ENCODE results near the gene OPRPN.

The OPRPN gene

DNA sequence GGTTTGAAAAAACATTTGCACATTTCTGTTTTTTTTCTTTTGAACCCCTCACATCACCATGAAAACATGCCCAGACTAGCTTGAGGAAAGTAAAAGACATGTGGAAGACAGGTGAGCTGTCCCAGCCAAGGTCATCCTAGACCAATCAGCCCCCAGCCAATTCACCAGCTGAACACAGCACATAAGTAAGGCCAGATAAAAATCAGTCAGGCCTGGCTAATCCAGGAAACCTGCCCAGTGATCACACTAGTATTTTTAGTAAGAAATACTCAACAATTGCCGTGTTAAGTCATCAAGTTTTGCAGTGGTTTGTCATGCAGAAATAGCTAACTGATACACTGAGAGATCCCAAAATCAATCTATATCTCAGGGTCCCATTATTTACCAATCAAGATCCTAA lies 41.6 kb upstream of the OPRPN start (continued):
- TF ChIP-seq, protein P1, sequence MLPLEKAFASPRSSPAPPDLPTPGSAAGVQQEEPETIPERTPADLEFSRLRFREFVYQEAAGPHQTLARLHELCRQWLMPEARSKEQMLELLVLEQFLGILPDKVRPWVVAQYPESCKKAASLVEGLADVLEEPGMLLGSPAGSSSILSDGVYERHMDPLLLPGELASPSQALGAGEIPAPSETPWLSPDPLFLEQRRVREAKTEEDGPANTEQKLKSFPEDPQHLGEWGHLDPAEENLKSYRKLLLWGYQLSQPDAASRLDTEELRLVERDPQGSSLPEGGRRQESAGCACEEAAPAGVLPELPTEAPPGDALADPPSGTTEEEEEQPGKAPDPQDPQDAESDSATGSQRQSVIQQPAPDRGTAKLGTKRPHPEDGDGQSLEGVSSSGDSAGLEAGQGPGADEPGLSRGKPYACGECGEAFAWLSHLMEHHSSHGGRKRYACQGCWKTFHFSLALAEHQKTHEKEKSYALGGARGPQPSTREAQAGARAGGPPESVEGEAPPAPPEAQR (tag by site-specific recombination; IDR thresholded peaks at IDR 0.05): no peak

DNA sequence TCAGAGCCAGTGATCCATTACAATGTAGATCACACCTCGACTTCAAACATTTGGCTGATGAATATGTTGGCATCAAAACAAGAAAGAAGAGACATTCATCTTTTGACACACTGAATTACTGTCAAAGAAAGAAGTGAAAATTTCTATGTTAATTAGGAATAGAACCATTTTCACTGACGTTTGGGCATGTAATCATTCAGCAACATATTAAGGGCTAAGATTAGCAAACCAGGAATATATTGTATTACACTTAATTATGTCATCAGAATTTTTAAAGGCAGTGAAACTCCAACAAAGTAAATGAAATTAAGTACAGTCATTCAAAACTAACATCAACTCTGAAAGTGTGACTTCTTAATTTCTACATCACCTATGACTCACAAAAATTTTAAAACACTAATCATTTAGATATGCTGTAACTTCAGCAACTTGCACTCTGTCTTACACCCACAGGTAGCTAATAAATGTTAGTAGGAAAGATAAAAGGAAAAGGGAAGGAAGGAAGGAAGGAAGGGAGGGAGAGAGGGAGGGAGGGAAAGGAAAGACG lies 38.6 kb upstream of the OPRPN start:
- H3K4me3 ChIP-seq (ENCODE audit: low read depth, low read length): no peak overlapping the region
- no peaks in the 10 kb centered on the region for H3K4me1 ChIP-seq (ENCODE audit: control insufficient read depth, insufficient read depth, low read length)
- H3K9me3 ChIP-seq (ENCODE audit: control insufficient read depth, insufficient read depth, low read depth, low read length): no peaks in the 10 kb centered on the region
- TF ChIP-seq ZNF341 (tag by site-specific recombination; IDR thresholded peaks at IDR 0.05; ENCODE audit: low read depth) (no peak), ZNF658 (tag by site-specific recombination; IDR thresholded peaks at IDR 0.05) (no peak), ZXDB (tag by site-specific recombination; IDR thresholded peaks at IDR 0.05) (no peak), IKZF3 (tag by site-specific recombination; IDR thresholded peaks at IDR 0.05) (no peak), ZNF274 (IDR thresholded peaks at IDR 0.05; ENCODE audit: low read length) (no peak), ZNF274 (tag by site-specific recombination; IDR thresholded peaks at IDR 0.05; ENCODE audit: borderline replicate concordance) (no peak), ZNF837 (tag by site-specific recombination; IDR thresholded peaks at IDR 0.05) (no peak), PRDM1 (tag by site-specific recombination; IDR thresholded peaks at IDR 0.05) (no peak), ZFHX2 (tag by site-specific recombination; conservative IDR thresholded peaks at IDR 0.05) (no peak), ZNF473 (tag by site-specific recombination; IDR thresholded peaks at IDR 0.05) (no peak)
- TF ChIP-seq, protein P2, sequence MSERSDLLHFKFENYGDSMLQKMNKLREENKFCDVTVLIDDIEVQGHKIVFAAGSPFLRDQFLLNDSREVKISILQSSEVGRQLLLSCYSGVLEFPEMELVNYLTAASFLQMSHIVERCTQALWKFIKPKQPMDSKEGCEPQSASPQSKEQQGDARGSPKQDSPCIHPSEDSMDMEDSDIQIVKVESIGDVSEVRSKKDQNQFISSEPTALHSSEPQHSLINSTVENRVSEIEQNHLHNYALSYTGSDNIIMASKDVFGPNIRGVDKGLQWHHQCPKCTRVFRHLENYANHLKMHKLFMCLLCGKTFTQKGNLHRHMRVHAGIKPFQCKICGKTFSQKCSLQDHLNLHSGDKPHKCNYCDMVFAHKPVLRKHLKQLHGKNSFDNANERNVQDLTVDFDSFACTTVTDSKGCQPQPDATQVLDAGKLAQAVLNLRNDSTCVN (tag by site-specific recombination; optimal IDR thresholded peaks at IDR 0.05): no peak
- TF ChIP-seq, protein P3, sequence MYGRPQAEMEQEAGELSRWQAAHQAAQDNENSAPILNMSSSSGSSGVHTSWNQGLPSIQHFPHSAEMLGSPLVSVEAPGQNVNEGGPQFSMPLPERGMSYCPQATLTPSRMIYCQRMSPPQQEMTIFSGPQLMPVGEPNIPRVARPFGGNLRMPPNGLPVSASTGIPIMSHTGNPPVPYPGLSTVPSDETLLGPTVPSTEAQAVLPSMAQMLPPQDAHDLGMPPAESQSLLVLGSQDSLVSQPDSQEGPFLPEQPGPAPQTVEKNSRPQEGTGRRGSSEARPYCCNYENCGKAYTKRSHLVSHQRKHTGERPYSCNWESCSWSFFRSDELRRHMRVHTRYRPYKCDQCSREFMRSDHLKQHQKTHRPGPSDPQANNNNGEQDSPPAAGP (tag by site-specific recombination; IDR thresholded peaks at IDR 0.05): no peak
- TF ChIP-seq, protein P4, sequence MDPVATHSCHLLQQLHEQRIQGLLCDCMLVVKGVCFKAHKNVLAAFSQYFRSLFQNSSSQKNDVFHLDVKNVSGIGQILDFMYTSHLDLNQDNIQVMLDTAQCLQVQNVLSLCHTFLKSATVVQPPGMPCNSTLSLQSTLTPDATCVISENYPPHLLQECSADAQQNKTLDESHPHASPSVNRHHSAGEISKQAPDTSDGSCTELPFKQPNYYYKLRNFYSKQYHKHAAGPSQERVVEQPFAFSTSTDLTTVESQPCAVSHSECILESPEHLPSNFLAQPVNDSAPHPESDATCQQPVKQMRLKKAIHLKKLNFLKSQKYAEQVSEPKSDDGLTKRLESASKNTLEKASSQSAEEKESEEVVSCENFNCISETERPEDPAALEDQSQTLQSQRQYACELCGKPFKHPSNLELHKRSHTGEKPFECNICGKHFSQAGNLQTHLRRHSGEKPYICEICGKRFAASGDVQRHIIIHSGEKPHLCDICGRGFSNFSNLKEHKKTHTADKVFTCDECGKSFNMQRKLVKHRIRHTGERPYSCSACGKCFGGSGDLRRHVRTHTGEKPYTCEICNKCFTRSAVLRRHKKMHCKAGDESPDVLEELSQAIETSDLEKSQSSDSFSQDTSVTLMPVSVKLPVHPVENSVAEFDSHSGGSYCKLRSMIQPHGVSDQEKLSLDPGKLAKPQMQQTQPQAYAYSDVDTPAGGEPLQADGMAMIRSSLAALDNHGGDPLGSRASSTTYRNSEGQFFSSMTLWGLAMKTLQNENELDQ (tag by site-specific recombination; IDR thresholded peaks at IDR 0.05; ENCODE audit: low read depth): no peak
- H3K27ac ChIP-seq (ENCODE audit: extremely low read depth, low read depth, low read length): no peak overlapping the region
- POLR2A ChIA-PET: no interaction called here
- H3K36me3 ChIP-seq (ENCODE audit: control insufficient read depth in 2 of 2, insufficient read depth in 1 of 2, low read length in 2 of 2): no peaks in the 10 kb centered on the region
- CTCF ChIA-PET: no interaction called here

DNA sequence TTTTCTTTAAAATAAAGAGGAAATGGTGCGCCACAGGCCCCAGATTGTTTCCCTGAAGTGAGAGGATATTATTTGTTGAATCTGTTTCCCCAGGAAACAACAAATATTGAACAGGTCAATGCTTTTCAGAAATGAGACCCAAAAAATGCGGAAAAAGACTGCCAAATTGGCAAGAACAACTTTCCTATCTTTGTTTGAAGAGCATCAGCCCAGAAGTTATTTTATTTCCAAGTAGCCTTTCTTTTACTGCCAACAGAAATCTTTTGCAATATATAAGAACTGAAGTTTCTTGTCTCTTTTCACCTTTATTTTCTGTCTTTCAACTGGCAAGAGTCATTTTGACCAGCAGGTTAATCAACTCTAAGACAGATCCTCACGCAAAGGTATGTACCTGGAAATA lies 37.3 kb upstream of the OPRPN start, which contains the start of gene SMR3A:
SMR3A (plus strand) TSS at position 301 of the 400 bp plus-strand sequence. CDS start 1,356 bp downstream, outside the sequence.
- H3K27ac ChIP-seq (ENCODE audit: extremely low read depth, low read depth, low read length): no peak within 1 kb of the TSS
- CTCF ChIA-PET: no interaction called here
- no peaks in the 10 kb centered on the region for H3K4me1 ChIP-seq (ENCODE audit: control insufficient read depth, insufficient read depth, low read length)
- H3K9me3 ChIP-seq (ENCODE audit: control insufficient read depth, insufficient read depth, low read depth, low read length): no peaks in the 10 kb centered on the region
- no peak for TF ChIP-seq ZNF302 (tag by site-specific recombination; IDR thresholded peaks at IDR 0.05; ENCODE audit: low read depth)
- TF ChIP-seq ZNF654 (tag by site-specific recombination; IDR thresholded peaks at IDR 0.05; ENCODE audit: low read depth): no peak
- no peak for TF ChIP-seq ZNF626 (tag by site-specific recombination; IDR thresholded peaks at IDR 0.05)
- TF ChIP-seq ZNF623 (tag by site-specific recombination; IDR thresholded peaks at IDR 0.05): no peak
- TF ChIP-seq ZNF335 (tag by site-specific recombination; conservative IDR thresholded peaks at IDR 0.05): no peak
- no peak for TF ChIP-seq ZBTB7A (tag by site-specific recombination; IDR thresholded peaks at IDR 0.05; ENCODE audit: low read depth)
- TF ChIP-seq, protein P5, sequence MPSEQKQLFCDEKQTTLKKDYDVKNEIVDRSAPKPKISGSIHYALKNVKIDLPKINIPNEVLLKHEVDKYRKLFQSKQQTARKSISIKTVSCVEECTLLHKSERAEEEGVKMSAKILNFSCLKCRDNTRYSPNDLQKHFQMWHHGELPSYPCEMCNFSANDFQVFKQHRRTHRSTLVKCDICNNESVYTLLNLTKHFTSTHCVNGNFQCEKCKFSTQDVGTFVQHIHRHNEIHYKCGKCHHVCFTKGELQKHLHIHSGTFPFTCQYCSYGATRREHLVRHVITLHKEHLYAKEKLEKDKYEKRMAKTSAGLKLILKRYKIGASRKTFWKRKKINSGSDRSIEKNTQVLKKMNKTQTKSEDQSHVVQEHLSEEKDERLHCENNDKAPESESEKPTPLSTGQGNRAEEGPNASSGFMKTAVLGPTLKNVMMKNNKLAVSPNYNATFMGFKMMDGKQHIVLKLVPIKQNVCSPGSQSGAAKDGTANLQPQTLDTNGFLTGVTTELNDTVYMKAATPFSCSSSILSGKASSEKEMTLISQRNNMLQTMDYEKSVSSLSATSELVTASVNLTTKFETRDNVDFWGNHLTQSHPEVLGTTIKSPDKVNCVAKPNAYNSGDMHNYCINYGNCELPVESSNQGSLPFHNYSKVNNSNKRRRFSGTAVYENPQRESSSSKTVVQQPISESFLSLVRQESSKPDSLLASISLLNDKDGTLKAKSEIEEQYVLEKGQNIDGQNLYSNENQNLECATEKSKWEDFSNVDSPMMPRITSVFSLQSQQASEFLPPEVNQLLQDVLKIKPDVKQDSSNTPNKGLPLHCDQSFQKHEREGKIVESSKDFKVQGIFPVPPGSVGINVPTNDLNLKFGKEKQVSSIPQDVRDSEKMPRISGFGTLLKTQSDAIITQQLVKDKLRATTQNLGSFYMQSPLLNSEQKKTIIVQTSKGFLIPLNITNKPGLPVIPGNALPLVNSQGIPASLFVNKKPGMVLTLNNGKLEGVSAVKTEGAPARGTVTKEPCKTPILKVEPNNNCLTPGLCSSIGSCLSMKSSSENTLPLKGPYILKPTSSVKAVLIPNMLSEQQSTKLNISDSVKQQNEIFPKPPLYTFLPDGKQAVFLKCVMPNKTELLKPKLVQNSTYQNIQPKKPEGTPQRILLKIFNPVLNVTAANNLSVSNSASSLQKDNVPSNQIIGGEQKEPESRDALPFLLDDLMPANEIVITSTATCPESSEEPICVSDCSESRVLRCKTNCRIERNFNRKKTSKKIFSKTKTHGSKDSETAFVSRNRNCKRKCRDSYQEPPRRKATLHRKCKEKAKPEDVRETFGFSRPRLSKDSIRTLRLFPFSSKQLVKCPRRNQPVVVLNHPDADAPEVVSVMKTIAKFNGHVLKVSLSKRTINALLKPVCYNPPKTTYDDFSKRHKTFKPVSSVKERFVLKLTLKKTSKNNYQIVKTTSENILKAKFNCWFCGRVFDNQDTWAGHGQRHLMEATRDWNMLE (tag by site-specific recombination; conservative IDR thresholded peaks at IDR 0.05; ENCODE audit: low read depth): no peak
- POLR2A ChIA-PET: no interaction called here
- H3K36me3 ChIP-seq (ENCODE audit: control insufficient read depth in 2 of 2, insufficient read depth in 1 of 2, low read length in 2 of 2): no peaks in the 10 kb centered on the region
- no peak within 1 kb of the TSS for H3K4me3 ChIP-seq (ENCODE audit: low read depth, low read length)
